Measurements from ENCODE around the gene PLCG2. TPM values are rescaled to one million over a fixed set of nuclear protein-coding genes. Genes with fewer than 3 reads are reported as not detected.

The PLCG2 gene
- polyA plus RNA-seq, 1 experiment, result 0.22 TPM

DNA sequence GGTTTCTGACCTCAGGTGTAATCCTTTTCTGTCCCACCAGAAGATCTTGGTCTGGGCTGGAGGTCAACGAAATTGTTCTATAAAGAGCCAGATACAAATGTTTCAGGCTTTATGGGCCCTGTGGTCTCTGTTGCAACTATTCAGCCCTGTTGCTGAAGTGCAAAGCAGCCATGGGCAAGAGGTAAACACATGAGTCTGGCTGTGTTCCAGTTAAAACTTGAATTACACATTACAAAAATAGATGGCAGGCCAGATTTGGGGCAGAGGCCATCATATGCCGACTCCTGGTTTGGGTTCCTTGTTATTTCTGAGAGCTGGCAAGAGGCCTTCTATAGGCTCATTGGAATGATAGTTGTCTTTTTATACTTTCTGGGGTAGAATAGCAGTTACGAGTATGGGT, 117.8 kb downstream of the PLCG2 start:
- POLR2A ChIA-PET, result no interaction called here
- DNase-seq (ENCODE audit: low read depth), result no peak
- TF ChIP-seq, protein P1, sequence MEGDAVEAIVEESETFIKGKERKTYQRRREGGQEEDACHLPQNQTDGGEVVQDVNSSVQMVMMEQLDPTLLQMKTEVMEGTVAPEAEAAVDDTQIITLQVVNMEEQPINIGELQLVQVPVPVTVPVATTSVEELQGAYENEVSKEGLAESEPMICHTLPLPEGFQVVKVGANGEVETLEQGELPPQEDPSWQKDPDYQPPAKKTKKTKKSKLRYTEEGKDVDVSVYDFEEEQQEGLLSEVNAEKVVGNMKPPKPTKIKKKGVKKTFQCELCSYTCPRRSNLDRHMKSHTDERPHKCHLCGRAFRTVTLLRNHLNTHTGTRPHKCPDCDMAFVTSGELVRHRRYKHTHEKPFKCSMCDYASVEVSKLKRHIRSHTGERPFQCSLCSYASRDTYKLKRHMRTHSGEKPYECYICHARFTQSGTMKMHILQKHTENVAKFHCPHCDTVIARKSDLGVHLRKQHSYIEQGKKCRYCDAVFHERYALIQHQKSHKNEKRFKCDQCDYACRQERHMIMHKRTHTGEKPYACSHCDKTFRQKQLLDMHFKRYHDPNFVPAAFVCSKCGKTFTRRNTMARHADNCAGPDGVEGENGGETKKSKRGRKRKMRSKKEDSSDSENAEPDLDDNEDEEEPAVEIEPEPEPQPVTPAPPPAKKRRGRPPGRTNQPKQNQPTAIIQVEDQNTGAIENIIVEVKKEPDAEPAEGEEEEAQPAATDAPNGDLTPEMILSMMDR (IDR thresholded peaks at IDR 0.05; ENCODE audit: insufficient read depth, low read depth, low read length), result no peak
- Histone ChIP-seq H3K4me3 (ENCODE audit: low read depth, low read length) (no peak overlapping the region), H3K36me3 (ENCODE audit: control insufficient read depth, insufficient read depth, low read length) (no peaks in the 10 kb centered on the region), H3K27me3 (ENCODE audit: control insufficient read depth, insufficient read depth, low read length) (no peaks in the 10 kb centered on the region)
- CTCF ChIA-PET, result interaction anchor here (1.0 to 1.6 kb wide), 2 partner anchors 10 to 338 kb away, joined by 3 read pairs; no protein-coding TSS in a partner anchor

DNA sequence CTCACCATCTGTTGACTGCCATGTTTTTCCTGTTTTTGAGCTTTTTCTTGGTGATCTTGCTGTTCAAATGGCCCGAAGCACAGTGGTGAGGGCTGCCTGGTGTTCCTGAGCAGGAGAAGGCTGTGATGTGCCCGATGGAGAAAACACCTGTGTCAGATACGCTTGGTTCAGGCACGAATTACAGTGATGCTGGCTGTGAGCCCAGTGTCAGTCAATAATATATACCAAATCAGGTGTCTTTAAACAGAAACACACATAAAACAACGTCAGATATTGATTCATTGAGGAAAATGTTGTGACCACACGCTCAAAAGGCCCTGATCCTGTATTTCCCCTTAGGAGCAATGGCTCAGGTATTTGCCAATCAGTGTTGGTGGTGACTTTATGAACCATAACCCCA, 120.5 kb downstream of the PLCG2 start:
- POLR2A ChIA-PET, result no interaction called here
- no peak for DNase-seq (ENCODE audit: low read depth)
- Histone ChIP-seq H3K36me3 (ENCODE audit: control insufficient read depth, insufficient read depth, low read length) (no peaks in the 10 kb centered on the region), H3K27me3 (ENCODE audit: control insufficient read depth, insufficient read depth, low read length) (no peaks in the 10 kb centered on the region), H3K4me3 (ENCODE audit: low read depth, low read length) (no peak overlapping the region)
- TF ChIP-seq, protein P1 (IDR thresholded peaks at IDR 0.05; ENCODE audit: insufficient read depth, low read depth, low read length), result no peak
- CTCF ChIA-PET, result interaction anchor here (1.6 kb wide), 1 partner anchor 10 kb away, joined by 4 read pairs; no protein-coding TSS in a partner anchor

DNA sequence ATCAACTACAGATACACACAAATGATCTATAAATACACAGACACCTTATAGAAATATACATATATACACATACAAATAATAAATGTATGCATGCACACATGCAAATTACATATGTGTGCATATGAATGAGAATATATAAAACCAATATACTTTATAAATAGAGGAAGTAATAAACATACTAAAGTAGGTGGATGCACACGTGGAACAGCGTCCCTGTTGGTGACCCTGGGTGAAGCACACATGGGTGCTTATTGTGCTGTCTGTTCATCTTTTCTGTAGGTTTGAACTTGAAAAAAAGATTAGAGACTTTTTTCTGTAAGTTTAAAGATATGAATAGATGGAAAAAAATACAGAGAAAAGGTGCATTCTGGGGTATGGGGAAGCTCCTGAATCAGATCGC, 120.9 kb downstream of the PLCG2 start:
- ChIA-PET CTCF (interaction anchor here (1.1 to 1.6 kb wide), 4 partner anchors 8 to 26 kb away, joined by 3 to 4 read pairs (median 4); no protein-coding TSS in a partner anchor), POLR2A (no interaction called here)
- TF ChIP-seq, protein P1 (IDR thresholded peaks at IDR 0.05; ENCODE audit: insufficient read depth, low read depth, low read length), result no peak
- H3K4me3 ChIP-seq (ENCODE audit: low read depth, low read length), result no peak overlapping the region
- DNase-seq (ENCODE audit: low read depth), result no peak
- H3K36me3 ChIP-seq (ENCODE audit: control insufficient read depth, insufficient read depth, low read length), result no peaks in the 10 kb centered on the region
- H3K27me3 ChIP-seq (ENCODE audit: control insufficient read depth, insufficient read depth, low read length), result no peaks in the 10 kb centered on the region

DNA sequence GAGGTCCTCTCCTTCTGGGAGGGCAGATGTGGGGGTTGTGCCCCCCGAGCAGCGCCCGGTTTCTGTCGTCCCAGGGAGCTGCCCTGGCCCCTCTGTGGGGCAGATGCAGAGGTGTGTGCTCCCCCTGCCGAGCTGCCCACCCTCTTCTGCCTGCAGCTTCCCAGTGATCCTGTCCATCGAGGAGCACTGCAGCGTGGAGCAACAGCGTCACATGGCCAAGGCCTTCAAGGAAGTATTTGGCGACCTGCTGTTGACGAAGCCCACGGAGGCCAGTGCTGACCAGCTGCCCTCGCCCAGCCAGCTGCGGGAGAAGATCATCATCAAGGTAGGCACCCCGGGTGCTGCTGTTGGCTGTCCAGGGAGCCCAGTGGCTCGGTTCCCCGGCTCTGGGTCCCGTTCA, 121.4 kb downstream of the PLCG2 start:
- Histone ChIP-seq H3K27me3 (ENCODE audit: control insufficient read depth, insufficient read depth, low read length) (no peaks in the 10 kb centered on the region), H3K36me3 (ENCODE audit: control insufficient read depth, insufficient read depth, low read length) (no peaks in the 10 kb centered on the region), H3K4me3 (ENCODE audit: low read depth, low read length) (no peak overlapping the region)
- POLR2A ChIA-PET, result no interaction called here
- CTCF ChIA-PET, result interaction anchor here (0.8 to 1.6 kb wide), 5 partner anchors 8 to 27 kb away, joined by 3 to 4 read pairs (median 4); no protein-coding TSS in a partner anchor
- TF ChIP-seq, protein P1 (IDR thresholded peaks at IDR 0.05; ENCODE audit: insufficient read depth, low read depth, low read length), result no peak
- no peak for DNase-seq (ENCODE audit: low read depth)

DNA sequence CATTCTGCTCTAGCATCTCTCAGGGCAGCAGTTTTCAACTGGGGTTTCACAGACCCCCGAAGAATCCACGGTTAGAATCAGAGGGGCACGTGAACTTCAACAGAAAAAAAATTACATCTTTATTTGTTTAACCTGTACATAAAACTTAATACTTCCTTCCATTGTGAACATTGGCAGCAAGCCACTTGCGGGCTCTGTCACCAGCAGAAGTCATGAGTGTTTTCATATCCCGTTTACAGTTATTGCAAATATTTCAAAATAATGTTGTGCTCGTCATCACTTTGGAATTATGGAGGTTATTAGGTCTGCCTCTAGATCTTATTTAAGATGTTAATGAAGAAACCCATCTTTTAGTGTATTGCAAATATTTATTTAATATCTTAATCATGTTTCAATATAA, 122.4 kb downstream of the PLCG2 start:
- ChIA-PET POLR2A (no interaction called here), CTCF (interaction anchor here (1.2 to 2.1 kb wide), 2 partner anchors 9 to 12 kb away, joined by 5 to 10 read pairs; no protein-coding TSS in a partner anchor)
- DNase-seq (ENCODE audit: low read depth), result no peak
- TF ChIP-seq, protein P1 (IDR thresholded peaks at IDR 0.05; ENCODE audit: insufficient read depth, low read depth, low read length), result no peak
- no peaks in the 10 kb centered on the region for H3K36me3 ChIP-seq (ENCODE audit: control insufficient read depth, insufficient read depth, low read length)
- H3K27me3 ChIP-seq (ENCODE audit: control insufficient read depth, insufficient read depth, low read length), result no peaks in the 10 kb centered on the region
- no peak overlapping the region for H3K4me3 ChIP-seq (ENCODE audit: low read depth, low read length)
